AG20443 (cell line): ENCODE data around the gene GAS2L3.
"Not testable (repeated sequence)": the region's sequence is repeated elsewhere in the genome, so short reads cannot be mapped to it uniquely, and the experiment has no call there.

Experiments used
- DNase-seq: peaks from one replicate; pipeline ENCODE4 v3.0.0; 2012; ENCODE audit warnings: low spot score, mixed read lengths

The GAS2L3 gene

GRCh38 chr12:100573292-100574186, at the start of gene GAS2L3:
Gene GAS2L3 (plus strand): TSS chr12:100573684. CDS start chr12:100594905, 21,221 bp downstream.
- peak; percentile 97 for DNase-seq

GRCh38 chr12:100528034-100528433, 45.5 kb upstream of the GAS2L3 start:
- no peak for DNase-seq

- DNase-seq = no peak
Observed at GRCh38 chr12:100528471-100529127, 44.9 kb upstream of the GAS2L3 start.

DNA sequence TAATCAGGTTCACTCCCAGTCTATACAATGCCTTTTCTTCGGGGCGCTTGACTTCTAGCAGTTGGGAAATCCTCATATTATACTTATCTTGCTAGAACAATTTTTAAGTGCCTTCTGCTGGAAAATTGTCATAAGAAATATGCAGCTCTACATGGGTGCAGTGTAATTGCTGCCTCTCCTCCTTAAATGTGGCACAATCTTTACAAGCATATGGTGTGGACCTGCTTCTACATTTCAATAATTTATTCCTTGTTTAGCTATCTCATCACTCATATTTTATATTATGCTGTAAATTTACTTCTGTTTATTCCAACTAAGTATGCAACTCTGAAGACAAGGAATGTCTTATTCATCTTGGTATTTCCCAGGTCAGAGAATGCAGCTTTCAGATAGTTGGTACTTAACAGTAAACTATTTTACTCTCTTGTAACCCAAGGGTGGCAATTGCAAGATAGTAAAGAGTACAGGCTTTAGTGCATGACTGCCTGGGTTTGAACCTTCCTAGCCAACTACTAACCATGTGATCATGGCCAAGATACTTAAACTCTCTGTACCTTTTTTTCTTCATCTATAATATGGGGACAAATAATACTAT, 43.6 kb upstream of the GAS2L3 start:
- DNase-seq = no peak

DNA sequence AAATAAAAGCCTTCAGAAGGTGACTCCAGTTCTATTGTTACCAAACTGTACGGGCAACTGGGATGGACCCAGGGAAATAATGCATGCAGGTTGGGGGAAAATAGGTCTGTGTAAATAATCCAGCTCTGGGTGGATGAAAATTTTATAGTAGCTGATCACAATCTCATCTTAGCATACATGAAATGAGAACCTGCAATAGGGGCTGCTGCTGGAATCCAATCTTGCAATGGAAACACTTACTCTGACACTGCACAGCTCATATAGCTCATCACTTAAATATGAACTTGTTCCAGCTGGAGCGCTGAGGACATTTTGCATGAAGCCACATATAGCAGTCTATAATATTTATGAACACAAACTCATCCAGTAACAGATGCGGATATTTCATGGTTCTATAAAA, 40.1 kb upstream of the GAS2L3 start:
- DNase-seq = no peak

DNA sequence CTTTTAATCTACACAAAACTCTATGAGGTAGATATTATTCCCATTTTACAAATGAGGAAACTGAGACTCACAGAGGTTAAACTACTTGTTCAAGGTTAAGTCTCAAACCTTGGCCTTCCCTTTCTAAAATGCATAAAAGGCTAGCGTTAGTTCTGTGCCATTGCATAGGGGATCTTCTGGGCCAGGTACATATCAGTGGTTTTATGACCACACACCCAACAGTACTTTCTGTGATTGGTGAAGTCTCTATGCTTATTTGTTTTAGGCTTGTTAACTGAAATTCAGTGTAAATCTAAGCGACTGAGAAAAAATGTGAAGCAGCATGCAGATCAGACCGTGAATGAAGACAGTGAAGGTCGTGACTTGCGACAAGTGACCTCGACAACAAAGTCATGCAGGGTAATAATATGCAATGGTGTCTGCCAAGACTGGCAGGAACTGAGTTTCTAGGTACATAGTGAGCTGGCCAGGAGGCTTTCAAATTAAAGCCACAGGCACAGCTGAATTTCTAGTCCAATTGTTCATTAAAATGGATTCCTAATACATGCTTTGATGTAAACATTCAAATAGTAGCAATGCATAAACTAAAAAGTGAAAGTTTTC, 38.8 kb upstream of the GAS2L3 start:
- DNase-seq = no peak

GRCh38 chr12:100539202-100539601, 34.3 kb upstream of the GAS2L3 start:
- DNase-seq = peak; percentile 20

DNA sequence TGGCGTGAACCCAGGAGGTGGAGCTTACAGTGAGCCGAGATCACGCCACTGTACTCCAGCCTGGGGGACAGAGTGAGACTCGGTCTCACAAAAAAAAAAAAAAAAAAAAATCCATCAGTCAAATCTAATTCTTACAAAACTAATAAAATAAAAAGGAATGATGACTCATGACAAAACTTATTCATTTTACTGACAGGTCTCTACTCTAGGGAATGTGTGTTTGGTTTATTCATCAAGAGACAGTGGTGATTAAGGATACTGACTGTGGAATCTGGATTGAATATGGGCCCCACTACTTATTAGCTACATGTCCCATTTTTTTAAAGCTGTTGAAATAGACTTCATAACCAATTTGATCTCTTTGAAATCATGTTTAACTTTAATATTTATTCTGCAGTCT, 29.3 kb upstream of the GAS2L3 start:
- no peak for DNase-seq

GRCh38 chr12:100545092-100545491, 28.4 kb upstream of the GAS2L3 start:
- no peak for DNase-seq

- DNase-seq = no peak
Observed at GRCh38 chr12:100553936-100554335, 19.5 kb upstream of the GAS2L3 start.

DNA sequence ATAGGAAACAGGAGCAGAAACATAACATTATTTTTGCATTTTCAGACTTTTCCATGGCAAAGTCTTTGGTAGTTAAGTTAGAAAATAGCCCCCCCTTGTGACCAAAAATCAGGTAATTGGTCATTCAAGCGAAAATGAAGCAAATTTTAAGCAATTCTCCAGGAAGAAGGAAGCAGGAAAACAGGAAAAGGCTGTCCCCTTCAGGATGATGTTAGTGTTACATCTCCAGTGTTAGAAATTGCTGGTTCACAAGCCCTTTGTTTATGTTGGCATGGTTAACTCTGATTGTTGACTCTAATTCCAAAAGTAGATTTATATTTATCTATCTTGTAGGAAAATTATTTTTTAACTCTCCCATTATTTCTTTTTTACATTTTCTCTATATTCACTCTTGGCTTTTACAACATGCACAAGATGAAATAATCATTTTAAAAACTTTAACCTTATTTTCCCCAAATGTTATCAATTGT, 18.8 kb upstream of the GAS2L3 start:
- peak; percentile 71 for DNase-seq

DNA sequence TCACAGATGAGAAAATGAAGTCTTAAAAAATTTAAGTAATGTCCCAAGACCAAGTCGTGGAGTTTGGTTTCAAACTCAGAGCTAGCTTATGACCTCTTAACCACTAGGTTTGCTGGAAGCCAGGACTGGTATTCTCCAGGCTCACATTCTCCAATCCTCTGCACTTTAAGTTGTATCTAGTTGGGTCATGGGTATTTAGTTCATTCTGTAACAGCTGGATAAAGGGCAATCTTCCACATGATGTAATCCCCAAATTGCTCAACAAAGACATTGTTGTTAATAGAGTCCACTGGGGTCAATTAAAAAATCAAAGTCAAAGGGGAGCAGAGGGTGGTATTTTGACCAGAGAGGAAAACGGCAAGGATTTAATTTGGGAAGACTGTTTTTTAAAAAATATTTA, 17.8 kb upstream of the GAS2L3 start:
- no peak for DNase-seq

- DNase-seq = no peak
Observed at GRCh38 chr12:100557357-100557756, 16.1 kb upstream of the GAS2L3 start.

GRCh38 chr12:100559261-100559660, 14.2 kb upstream of the GAS2L3 start:
- DNase-seq = not testable (repeated sequence)

DNA sequence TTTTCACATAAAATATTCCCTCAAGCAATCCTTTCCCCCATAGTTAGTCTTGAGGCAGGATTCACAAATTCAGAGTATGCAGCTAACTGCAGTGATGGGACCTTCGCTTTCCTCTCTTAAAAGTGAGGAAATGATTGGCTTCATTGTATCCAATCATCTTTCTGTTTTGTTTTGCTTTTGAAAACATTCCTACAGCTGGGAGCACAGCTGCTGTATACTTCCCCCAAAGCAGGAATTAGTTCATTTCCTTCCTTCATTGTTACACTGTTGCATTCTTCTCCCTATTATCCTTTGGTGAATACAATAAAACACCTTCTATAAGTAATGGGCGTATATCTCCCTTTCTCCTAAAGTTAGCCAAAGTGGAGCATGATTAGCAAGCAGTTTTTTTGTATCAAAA, 9.4 kb upstream of the GAS2L3 start:
- no peak for DNase-seq

DNA sequence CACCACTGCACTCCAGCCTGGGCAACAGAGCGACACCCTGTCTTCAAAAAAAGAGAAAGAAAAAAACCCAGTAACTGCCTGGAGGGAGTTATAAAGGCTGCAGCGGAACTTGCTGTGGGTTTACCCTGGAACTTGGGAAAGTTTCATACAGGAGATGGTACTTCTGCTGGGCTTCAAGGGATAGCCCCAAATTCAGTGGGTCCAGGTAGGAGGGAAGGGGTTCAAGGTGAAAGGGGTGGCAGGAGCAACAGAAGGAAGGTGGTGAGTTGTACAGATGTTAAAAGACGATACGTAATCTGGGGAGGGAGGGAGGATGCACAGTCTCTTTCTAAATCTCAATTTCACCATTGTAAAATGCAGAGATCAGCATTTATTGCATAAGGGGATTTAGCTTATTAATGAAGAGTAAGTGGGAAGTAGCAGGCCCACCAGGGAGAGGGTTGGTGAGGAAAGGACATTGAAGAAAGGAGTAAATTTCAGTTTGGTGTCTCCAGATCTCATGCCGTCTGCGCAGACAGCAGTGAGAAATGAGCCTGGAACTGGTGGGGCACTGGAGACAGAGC, 8.5 kb upstream of the GAS2L3 start:
- DNase-seq = no peak

GRCh38 chr12:100565987-100566545, 7.4 kb upstream of the GAS2L3 start:
- no peak for DNase-seq

DNA sequence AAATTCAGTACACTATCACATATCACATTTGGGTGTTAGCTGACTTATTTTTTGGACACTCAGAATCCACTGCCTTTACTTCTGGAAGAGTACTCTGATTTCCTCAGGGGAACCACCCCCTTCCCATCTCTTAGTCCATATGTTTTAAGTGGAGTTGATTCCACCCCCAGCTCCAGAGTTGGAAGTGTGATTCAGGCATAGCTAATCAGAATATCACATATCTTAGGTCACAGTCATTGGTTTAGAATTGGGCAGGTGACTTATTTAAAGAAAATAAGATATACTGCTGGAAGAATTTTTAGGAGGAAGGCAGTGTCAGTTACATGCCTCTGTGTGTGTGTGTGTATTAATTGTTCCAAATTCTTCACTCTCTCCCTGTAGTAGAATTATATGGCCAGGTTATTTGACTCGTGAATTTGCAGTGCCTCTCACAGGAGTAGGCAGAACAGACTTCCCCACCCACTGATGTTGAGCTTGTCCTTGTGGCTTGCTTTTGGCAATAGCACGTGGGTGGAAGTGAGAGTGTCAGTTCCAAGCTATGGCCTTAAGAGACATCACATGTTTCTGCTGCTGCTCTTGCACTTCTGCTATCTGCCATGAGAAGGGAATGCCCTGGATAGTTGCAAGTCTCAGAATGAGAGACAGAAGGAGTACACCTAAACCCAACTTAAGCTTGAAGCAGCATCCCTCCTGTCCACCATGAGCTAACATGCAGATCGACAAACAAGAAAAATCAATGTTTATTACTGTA, 6.4 kb upstream of the GAS2L3 start:
- DNase-seq = peak; percentile 14

DNA sequence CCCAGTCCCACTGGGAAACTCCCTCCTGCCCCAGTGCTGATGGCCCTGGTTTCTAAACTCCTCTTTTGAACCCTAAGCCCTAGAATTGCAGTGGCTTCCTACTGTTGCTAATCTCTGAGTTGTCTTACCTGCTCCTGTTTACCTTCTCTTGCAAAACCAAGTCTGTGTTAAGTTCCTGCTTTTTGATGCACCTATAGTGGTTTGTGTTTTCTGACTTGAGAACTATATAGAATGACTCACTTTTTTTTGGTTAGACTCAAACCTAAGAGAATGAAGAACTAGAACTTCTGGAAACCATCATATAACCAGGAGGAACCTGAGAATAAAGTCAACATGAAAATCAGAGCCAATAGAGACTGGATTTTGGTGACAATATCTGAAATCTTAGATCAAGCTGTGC, 5.5 kb upstream of the GAS2L3 start:
- no peak for DNase-seq

GRCh38 chr12:100572184-100572583, 1.3 kb upstream of the GAS2L3 start:
- no peak for DNase-seq
